ENCODE results near the gene RTN4.

The RTN4 gene

DNA sequence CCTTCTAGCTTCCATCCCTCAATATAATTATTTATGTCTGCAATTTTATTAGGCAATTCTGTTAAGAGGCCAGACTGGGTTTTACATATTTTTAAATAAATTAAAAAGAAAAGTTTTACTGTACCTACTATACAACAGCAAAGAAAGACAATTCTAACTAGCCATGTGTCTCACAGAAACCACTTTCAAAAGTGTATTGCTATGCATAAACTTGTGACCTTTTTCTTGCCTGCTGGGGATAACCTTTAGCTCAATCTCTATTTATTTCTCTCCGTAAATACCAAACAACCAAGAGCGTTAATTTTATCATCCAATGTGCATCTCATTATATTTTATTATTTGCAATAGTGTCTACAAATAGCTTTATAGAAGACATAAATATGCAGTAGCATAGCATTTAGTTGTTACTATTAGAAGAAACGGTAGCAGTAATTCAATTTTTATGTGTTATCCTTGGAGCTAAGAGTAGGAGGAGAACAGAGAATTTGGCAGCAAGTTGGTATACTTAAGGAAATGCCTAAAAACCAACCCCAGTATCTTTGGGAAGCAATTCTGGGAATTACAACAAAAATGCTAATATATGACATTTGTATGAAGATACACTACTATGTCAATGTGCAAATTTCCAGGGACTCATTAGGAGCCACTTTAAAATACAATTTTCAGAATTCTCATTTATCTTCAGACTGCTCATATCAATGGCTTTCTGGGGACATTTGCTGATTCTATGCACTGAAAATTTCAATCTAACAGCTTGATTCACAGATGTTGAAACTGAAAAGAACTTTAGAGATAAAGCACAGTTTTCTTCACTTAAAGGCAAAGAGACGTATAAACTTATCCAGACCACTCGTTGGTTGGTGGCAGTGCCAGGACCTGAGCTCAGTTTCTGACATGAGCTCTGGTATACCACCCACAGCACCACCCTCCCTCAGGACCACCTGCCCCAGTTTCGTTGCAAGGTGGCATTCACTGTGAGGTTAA is 23.0 kb upstream of the RTN4 start:
- ChIA-PET CTCF (interaction anchor here (0.9 to 2.0 kb wide), 5 partner anchors 8 to 47 kb away, joined by 3 to 4 read pairs (median 3); no protein-coding TSS in a partner anchor), POLR2A (no interaction called here)
- DNase-seq (ENCODE audit: extremely low spot score), result no peak
- TF ChIP-seq, protein P1, sequence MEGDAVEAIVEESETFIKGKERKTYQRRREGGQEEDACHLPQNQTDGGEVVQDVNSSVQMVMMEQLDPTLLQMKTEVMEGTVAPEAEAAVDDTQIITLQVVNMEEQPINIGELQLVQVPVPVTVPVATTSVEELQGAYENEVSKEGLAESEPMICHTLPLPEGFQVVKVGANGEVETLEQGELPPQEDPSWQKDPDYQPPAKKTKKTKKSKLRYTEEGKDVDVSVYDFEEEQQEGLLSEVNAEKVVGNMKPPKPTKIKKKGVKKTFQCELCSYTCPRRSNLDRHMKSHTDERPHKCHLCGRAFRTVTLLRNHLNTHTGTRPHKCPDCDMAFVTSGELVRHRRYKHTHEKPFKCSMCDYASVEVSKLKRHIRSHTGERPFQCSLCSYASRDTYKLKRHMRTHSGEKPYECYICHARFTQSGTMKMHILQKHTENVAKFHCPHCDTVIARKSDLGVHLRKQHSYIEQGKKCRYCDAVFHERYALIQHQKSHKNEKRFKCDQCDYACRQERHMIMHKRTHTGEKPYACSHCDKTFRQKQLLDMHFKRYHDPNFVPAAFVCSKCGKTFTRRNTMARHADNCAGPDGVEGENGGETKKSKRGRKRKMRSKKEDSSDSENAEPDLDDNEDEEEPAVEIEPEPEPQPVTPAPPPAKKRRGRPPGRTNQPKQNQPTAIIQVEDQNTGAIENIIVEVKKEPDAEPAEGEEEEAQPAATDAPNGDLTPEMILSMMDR (IDR thresholded peaks at IDR 0.05; ENCODE audit: control extremely low read depth, extremely low read depth, low read depth, missing control alignments), result no peak

DNA sequence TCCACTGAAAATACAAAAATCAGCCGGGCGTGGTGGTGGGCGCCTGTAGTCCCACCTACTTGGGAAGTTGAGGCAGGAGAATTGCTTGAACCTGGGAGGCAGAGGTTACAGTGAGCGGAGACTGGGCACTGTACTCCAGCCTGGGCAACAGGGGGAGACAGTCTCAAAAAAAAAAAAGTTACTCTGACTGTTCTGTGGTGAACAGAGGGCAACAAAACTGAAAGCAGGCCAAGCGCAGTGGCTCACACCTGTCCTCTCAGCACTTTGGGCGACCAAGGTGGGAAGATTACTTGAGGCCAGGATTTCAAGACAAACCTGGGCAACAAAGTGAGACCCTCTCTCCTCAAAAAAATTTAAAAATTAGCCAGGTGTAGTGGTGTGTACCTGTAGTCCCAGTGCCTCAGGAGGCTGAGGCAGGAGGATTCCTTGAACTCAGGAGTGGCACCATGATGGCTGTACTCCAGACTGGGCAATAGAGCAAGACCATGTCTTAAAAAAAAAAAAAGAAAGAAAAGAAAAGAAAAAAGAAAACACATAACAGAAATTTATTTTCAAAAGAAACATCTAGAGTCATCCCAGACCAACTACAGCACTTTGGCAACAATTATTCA is 13.6 kb upstream of the RTN4 start:
- ChIA-PET POLR2A (no interaction called here), CTCF (interaction anchor here (0.7 to 1.7 kb wide), 2 partner anchors 14 to 18 kb away, joined by 3 read pairs; partner anchors contain the start of gene RTN4)
- TF ChIP-seq, protein P1 (IDR thresholded peaks at IDR 0.05; ENCODE audit: control extremely low read depth, extremely low read depth, low read depth, missing control alignments), result no peak
- no peak for DNase-seq (ENCODE audit: extremely low spot score)

DNA sequence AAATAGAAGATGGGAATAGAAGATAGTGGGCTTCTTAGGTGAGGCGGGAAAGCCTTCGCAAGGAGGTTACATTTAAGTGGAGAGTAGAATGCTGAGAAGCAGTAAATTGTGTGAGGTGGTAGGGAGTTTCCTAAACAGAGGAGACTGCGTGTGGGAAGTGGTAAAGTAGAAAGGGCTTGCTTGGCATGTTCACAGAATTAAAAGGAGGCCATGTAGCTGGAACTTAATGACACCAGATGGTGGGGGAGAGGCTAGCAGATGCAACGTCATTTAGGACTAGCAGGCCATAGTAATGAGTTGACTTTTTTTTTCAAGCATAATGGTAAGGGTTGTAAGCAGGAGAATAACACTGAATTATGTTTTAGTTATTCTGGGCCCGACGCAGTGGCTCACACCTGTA is 13.0 kb upstream of the RTN4 start:
- TF ChIP-seq, protein P1 (IDR thresholded peaks at IDR 0.05; ENCODE audit: control extremely low read depth, extremely low read depth, low read depth, missing control alignments), result no peak
- CTCF ChIA-PET, result interaction anchor here (1.7 kb wide), 1 partner anchor 13 kb away, joined by 3 read pairs; the partner anchor contains the start of gene RTN4
- DNase-seq (ENCODE audit: extremely low spot score), result no peak
- POLR2A ChIA-PET, result no interaction called here

- TF ChIP-seq, protein P1 (IDR thresholded peaks at IDR 0.05; ENCODE audit: control extremely low read depth, extremely low read depth, low read depth, missing control alignments), result no peak
- DNase-seq (ENCODE audit: extremely low spot score), result no peak
- ChIA-PET CTCF (interaction anchor here (1.7 kb wide), 1 partner anchor 13 kb away, joined by 3 read pairs; the partner anchor contains the start of gene RTN4), POLR2A (no interaction called here)
These were observed 12.5 kb upstream of the RTN4 start for GRCh38 chr2:55062754-55063153.

DNA sequence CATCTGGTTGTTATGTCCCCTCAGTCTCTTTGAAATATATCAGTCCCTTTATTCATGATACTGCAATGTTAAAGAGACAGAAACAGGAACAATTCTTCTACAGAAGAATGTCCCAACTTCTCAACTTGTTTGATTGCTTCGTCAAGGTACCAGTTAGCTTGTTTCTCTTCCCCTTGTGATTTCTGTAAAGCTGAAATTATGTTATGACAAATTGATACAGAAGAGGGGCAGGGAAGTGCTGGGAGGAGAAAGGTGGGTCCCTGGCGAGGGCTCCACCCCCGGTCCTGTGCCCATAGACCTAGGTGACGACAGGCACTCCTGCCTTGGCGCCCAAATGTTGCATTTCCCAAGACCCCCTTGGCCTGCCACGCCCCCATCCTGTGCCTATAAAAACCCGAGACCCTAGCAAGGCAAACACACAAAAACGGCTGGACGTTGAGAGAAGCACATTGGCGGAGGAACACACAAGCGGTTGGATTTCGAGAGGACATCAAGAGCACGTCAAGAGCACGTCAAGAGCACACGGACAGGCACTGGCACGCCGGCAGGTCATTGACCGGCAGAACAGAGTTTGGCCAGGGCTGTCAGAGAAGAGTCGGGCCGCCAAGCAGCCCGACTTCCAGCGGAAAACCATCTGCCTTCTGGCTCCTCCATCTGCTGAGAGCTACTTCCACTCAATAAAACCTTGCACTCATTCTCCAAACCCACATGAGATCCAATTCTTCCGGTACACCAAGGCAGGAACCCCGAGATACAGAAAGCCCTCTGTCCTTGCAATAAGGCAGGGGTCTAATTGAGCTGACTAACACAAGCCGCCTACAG is 11.5 kb upstream of the RTN4 start:
- ChIA-PET CTCF (interaction anchor here (1.0 to 1.7 kb wide), 2 partner anchors 12 to 114 kb away, joined by 3 read pairs; partner anchors contain the start of gene RTN4), POLR2A (no interaction called here)
- no peak for DNase-seq (ENCODE audit: extremely low spot score)
- TF ChIP-seq, protein P1 (IDR thresholded peaks at IDR 0.05; ENCODE audit: control extremely low read depth, extremely low read depth, low read depth, missing control alignments), result no peak

DNA sequence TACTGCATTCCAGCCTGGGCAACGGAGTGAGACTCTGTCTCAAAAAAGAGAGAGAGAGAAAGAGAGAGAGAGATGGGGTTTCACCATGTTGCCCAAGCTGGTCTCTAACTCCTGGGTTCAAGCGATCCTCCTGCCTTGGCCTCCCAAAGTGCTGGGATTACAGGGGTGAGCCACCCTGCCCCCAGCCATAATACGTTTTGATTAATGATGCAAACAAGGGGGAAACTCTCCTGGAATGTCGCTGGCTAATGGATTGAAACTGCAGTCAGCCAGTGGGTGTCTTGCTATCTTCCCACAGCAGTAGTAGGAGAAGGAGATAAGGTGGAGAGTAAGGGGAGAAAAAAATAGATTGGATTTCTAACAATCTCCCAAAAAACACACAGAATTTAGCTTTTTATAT is 9.5 kb upstream of the RTN4 start:
- CTCF ChIA-PET, result interaction anchor here (0.7 to 0.9 kb wide), 3 partner anchors 9 to 111 kb away, joined by 3 to 4 read pairs (median 3); no protein-coding TSS in a partner anchor
- no peak for DNase-seq (ENCODE audit: extremely low spot score)
- TF ChIP-seq, protein P1 (IDR thresholded peaks at IDR 0.05; ENCODE audit: control extremely low read depth, extremely low read depth, low read depth, missing control alignments), result no peak
- POLR2A ChIA-PET, result no interaction called here
